NB4 (cell line): ENCODE results near the gene PTPN6.

Experiments used
- DNase-seq: peaks from one replicate; pipeline ENCODE4 v3.0.0; 2010; ENCODE audit warnings: low read depth
- H3K4me3 ChIP-seq: one replicate; pipeline ENCODE4 v1.5.1; 2011; ENCODE audit warnings: mild to moderate bottlenecking, low read depth, low read length, moderate library complexity
- CTCF ChIP-seq: IDR thresholded peaks from one replicate; pipeline ENCODE4 v1.5.1; 2012; ENCODE audit warnings: low read depth, low read length
- MAX ChIP-seq: IDR thresholded peaks from 2 replicates; pipeline ENCODE4 v1.6.1; 2011; ENCODE audit warnings: low read depth, low read length
- MYC ChIP-seq: IDR thresholded peaks from 2 replicates; pipeline ENCODE4 v1.6.1; 2011; ENCODE audit warnings: low read depth, low read length
- POLR2A ChIP-seq: IDR thresholded peaks from 2 replicates; pipeline ENCODE4 v1.6.1; 2011; ENCODE audit warnings: mild to moderate bottlenecking; ENCODE audit not compliant: insufficient read length; ENCODE audit errors: extremely low read depth

Gene PTPN6

GRCh38 chr12:6979021-6979420 is 27.9 kb downstream of the PTPN6 start:
- H3K4me3 ChIP-seq = no peak overlapping the region
- no peak for DNase-seq
- TF ChIP-seq POLR2A (no peak), MAX (no peak), CTCF (no peak), MYC (no peak)

GRCh38 chr12:6979453-6979852 is 28.3 kb downstream of the PTPN6 start:
- TF ChIP-seq CTCF = no peak
- no peak for TF ChIP-seq MYC
- TF ChIP-seq POLR2A = no peak
- no peak for TF ChIP-seq MAX
- DNase-seq = no peak
- H3K4me3 ChIP-seq = no peak overlapping the region

GRCh38 chr12:6980075-6980474 is 28.9 kb downstream of the PTPN6 start:
- TF ChIP-seq MYC (no peak), CTCF (no peak), POLR2A (no peak), MAX (no peak)
- DNase-seq = no peak
- no peak overlapping the region for H3K4me3 ChIP-seq

- no peak for DNase-seq
- H3K4me3 ChIP-seq = no peak overlapping the region
- TF ChIP-seq MAX (no peak), MYC (no peak), POLR2A (no peak), CTCF (no peak)
Observed at GRCh38 chr12:6980740-6981139, 29.6 kb downstream of the PTPN6 start.

GRCh38 chr12:6981152-6982052 is 30.2 kb downstream of the PTPN6 start:
- TF ChIP-seq MAX = no peak
- TF ChIP-seq MYC = no peak
- TF ChIP-seq CTCF = no peak
- TF ChIP-seq POLR2A = no peak
- H3K4me3 ChIP-seq = no peak overlapping the region
- no peak for DNase-seq

- no peak for DNase-seq
- no peak overlapping the region for H3K4me3 ChIP-seq
- no peak for TF ChIP-seq MYC
- TF ChIP-seq MAX = no peak
- TF ChIP-seq CTCF = no peak
Observed at GRCh38 chr12:6982532-6982931, 31.4 kb downstream of the PTPN6 start.
